Lower lobe of right lung (tissue), 2 donors: Measurements from ENCODE around the gene VPS33A. TPM values are rescaled to one million over a fixed set of nuclear protein-coding genes. Genes with fewer than 3 reads are reported as not detected.
A peak's percentile ranks its signal among the peaks of the same experiment; 100 is the strongest.

ENCODE experiments used
- ATAC-seq, 2 donors: fragments of 200-7000 bp; cut with Tn5 transposase; one replicate each; pipeline ENCODE4 v1.9.1; 2020 to 2022; ENCODE audit warnings: mild to moderate bottlenecking in 2 of 2, moderate library complexity in 2 of 2
- DNase-seq: peaks from one replicate; pipeline ENCODE4 v3.0.0-alpha.2; 2020
- H3K27ac ChIP-seq: fragments of 200-600 bp; one replicate; pipeline ENCODE4 v1.8.0; 2022
- H3K27me3 ChIP-seq: fragments of 200-600 bp; one replicate; pipeline ENCODE4 v1.8.0; 2022; ENCODE audit warnings: low read depth
- H3K36me3 ChIP-seq: fragments of 200-600 bp; one replicate; pipeline ENCODE4 v1.8.0; 2022; ENCODE audit warnings: mild to moderate bottlenecking
- H3K4me1 ChIP-seq: fragments of 200-600 bp; one replicate; pipeline ENCODE4 v1.8.0; 2022
- H3K4me3 ChIP-seq: fragments of 200-600 bp; one replicate; pipeline ENCODE4 v1.8.0; 2022; ENCODE audit warnings: mild to moderate bottlenecking
- H3K9me3 ChIP-seq: fragments of 200-600 bp; one replicate; pipeline ENCODE4 v1.8.0; 2022
- intact Hi-C: fragments of 100-400 bp; cut with DNase I; formaldehyde crosslinking; loops from one replicate; pipeline ENCODE4 v1.11.0; 2022
- total RNA-seq: library from RNA; stranded (reverse); fragmentation: NEBNext Ultra II Directional; extraction: Animal tissue kit (Norgen Biotek cat#: 25700); gene quantifications from one replicate; pipeline ENCODE4 v1.2.1, GENCODE V29; 2021
- TF ChIP-seq, protein P1 (sequence below): fragments of 200-600 bp; IDR thresholded peaks from one replicate; pipeline ENCODE4 v1.8.0; 2022; ENCODE audit warnings: antibody characterized with exemption, mild to moderate bottlenecking
- donor health status: DM: no; HTN: yes; CAD: no; lungs with severe emphysema.

VPS33A gene
- total RNA-seq, 1 donor from 2014 or later = 16.2 TPM

DNA sequence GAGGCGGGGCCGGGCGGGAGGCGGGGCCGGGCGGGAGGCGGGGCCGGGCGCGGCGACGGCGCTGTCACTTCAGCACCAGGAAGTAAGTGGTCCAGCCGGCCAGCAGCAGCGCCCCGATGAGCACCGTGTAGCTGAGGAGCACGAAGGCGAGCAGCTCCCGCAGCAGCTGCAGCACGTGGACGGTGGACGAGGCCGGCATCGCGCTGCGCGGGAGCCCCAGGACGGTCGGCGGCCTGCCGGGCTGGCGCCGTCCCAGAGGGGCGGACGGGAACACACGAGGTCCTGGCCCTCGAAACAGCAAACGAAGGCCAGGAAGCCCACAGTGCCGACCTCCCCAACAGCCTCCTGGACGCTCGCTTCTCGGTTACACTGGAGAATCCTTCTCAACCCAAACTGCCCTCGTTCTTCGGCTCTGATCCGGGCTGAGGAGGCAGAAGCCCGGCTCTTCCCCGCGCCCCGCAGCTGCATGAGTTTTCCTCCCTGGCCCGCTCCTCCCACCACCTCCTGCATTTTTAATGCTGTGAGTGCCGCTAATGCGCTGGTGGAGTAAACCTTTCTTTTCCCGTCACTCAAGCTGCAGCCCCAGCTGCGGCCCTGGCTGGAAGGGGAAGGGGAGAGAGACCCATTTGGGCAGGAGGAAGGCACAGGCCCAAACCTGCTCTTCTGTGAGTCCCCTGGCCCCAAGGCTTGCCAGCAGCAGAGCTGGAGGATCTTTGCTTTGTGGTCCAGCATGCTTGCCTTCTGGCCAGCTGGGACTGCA, 39.7 kb downstream of the VPS33A start:
- Histone ChIP-seq H3K27ac (no peak overlapping the region), H3K27me3 (no peaks in the 10 kb centered on the region), H3K4me3 (peak overlapping the region; percentile 60), H3K4me1 (peaks cover 22% of the 10 kb centered on the region), H3K36me3 (peaks cover 58% of the 10 kb centered on the region), H3K9me3 (no peaks in the 10 kb centered on the region)
- ATAC-seq = no peak
- intact Hi-C loops = no loop called here
- DNase-seq = no peak
- TF ChIP-seq, protein P1, sequence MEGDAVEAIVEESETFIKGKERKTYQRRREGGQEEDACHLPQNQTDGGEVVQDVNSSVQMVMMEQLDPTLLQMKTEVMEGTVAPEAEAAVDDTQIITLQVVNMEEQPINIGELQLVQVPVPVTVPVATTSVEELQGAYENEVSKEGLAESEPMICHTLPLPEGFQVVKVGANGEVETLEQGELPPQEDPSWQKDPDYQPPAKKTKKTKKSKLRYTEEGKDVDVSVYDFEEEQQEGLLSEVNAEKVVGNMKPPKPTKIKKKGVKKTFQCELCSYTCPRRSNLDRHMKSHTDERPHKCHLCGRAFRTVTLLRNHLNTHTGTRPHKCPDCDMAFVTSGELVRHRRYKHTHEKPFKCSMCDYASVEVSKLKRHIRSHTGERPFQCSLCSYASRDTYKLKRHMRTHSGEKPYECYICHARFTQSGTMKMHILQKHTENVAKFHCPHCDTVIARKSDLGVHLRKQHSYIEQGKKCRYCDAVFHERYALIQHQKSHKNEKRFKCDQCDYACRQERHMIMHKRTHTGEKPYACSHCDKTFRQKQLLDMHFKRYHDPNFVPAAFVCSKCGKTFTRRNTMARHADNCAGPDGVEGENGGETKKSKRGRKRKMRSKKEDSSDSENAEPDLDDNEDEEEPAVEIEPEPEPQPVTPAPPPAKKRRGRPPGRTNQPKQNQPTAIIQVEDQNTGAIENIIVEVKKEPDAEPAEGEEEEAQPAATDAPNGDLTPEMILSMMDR = no peak

DNA sequence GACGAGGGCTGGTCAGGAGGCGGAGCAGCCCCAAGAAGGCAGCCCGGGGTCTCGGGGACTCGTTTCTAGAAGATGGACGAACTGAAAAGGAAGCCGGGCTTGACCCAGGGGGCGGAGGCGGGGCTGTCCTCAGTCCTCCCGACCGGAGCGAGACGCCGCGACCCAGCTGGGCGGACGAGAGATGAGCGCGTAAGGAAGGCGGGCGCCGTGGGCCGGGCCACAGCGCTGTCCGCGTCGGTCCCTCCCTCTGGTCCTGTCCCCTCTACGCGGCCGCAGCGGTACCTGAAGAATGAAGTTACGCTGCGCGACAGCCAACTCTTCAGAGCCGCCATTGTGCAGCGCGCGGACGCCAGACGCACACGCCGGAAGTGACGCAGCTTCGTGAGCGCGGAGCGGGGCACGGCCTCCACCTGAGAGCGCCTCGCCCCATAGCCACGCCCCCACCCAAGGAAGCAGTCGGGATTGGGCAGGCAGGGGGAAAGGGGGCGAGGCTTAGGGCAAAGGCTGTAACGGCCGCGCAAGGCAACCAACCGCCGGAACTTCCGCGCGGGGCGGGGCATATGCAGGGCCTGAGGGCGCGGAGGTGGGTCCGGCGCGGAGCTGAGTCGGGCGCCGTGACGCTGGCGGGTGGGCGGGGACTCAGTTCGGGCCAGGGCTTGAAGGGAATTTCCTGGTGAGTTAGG, 40.5 kb downstream of the VPS33A start, which contains the start of gene DIABLO:
Gene DIABLO, minus strand, starts transcription at position 370 of the 683 bp plus-strand sequence. Its CDS starts 38 bp downstream, at position 332.
- no peaks in the 10 kb centered on the region for H3K9me3 ChIP-seq
- intact Hi-C loops = no loop called here
- peak; percentile 98 to 99 for ATAC-seq
- DNase-seq = peak; percentile 100
- TF ChIP-seq, protein P1 = no peak
- H3K36me3 ChIP-seq = peaks cover 58% of the 10 kb centered on the region
- peaks cover 22% of the 10 kb centered on the region for H3K4me1 ChIP-seq
- H3K4me3 ChIP-seq = peak within 1 kb of the TSS; percentile 82
- peak within 1 kb of the TSS; percentile 97 for H3K27ac ChIP-seq
- H3K27me3 ChIP-seq = no peaks in the 10 kb centered on the region

DNA sequence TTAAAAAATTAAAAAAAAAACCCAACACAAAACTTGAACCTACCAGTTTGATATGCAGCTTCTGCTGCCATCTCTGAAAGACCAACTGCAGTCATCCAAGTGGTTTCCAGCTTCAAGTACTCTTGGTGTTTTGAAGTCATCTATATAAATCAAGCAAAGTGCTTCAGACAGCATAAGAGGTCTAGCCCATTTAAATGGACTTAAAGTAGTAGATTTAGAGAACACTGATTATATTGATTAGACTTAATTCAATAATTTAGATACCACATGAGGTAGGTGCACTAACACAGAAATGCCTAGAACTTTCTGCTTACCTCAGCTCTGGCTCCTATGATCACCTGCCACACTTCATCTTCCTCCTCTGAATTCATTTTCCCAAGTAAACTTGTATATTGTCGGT, 49.8 kb downstream of the VPS33A start:
- TF ChIP-seq, protein P1 = no peak
- H3K27ac ChIP-seq = no peak overlapping the region
- no peaks in the 10 kb centered on the region for H3K4me1 ChIP-seq
- peaks cover 100% of the 10 kb centered on the region for H3K36me3 ChIP-seq
- no peak overlapping the region for H3K4me3 ChIP-seq
- H3K27me3 ChIP-seq = no peaks in the 10 kb centered on the region
- intact Hi-C loops = no loop called here
- H3K9me3 ChIP-seq = no peaks in the 10 kb centered on the region
- ATAC-seq = no peak
- DNase-seq = no peak

DNA sequence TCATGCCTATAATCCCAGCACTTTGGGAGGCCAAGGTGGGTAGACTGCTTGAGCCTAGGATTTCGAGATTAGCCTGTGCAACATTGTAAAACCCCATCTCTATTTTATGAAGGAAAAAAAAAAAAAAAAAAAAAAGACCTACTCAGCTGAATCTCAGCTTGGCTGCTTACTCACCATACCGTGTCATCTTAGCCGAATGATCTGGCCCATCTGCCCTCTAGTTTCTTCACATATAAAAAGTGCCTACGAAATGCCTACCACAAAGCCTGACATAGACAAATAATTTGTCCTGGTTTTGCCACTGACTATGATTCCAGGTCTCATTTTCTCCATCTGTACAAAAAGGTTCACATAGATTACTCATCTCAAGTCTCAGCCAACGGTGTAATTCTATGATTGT, 50.5 kb downstream of the VPS33A start:
- DNase-seq (no peak), ATAC-seq (no peak)
- H3K27me3 ChIP-seq = no peaks in the 10 kb centered on the region
- H3K4me1 ChIP-seq = no peaks in the 10 kb centered on the region
- TF ChIP-seq, protein P1 = no peak
- H3K9me3 ChIP-seq = no peaks in the 10 kb centered on the region
- intact Hi-C loops = no loop called here
- peaks cover 100% of the 10 kb centered on the region for H3K36me3 ChIP-seq
- H3K27ac ChIP-seq = no peak overlapping the region
- no peak overlapping the region for H3K4me3 ChIP-seq

DNA sequence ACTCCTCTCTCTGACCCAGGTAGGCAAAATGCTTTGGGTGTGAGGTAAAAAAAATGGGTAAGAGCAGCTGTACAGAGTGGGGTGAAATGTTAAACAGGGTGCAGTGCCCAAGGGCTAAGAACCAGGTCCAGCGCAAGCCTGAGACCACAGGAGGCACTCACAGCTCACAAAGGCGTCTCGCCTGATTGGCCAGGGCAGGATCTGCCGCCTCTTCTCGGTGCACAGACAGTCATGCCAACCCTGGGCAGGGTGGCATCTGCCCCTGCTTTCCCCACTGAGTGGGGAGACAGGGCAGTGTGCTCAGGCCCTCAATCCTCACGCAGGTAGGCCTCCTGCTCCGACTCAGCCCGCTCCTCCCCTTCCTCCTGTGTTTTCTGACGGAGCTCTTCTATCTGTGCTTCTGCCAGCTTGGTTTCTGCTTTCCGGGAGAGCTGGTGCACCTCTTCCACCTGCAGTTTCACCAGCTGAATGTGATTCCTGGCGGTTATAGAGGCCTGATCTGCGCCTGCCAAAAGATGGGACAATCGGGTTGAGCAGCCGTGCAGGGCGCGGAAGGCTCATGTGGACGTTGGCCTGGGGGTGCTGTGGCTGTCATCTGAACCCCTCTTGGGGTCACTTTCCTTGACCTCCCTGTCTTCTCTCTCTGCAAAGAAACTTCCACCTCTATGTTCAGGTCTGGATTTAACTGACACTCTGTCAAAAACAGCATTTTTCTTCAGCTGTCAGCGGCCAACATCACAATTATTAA, 58.0 kb downstream of the VPS33A start:
- ATAC-seq (no peak), DNase-seq (no peak)
- TF ChIP-seq, protein P1 = no peak
- H3K9me3 ChIP-seq = no peaks in the 10 kb centered on the region
- H3K36me3 ChIP-seq = peaks cover 66% of the 10 kb centered on the region
- no peak overlapping the region for H3K4me3 ChIP-seq
- H3K27me3 ChIP-seq = peaks cover 22% of the 10 kb centered on the region
- peaks cover 15% of the 10 kb centered on the region for H3K4me1 ChIP-seq
- intact Hi-C loops = no loop called here
- no peak overlapping the region for H3K27ac ChIP-seq
